ENCODE data around the gene PTPRG.
"Not testable (repeated sequence)": the region's sequence is repeated elsewhere in the genome, so short reads cannot be mapped to it uniquely, and the experiment has no call there.

PTPRG gene

DNA sequence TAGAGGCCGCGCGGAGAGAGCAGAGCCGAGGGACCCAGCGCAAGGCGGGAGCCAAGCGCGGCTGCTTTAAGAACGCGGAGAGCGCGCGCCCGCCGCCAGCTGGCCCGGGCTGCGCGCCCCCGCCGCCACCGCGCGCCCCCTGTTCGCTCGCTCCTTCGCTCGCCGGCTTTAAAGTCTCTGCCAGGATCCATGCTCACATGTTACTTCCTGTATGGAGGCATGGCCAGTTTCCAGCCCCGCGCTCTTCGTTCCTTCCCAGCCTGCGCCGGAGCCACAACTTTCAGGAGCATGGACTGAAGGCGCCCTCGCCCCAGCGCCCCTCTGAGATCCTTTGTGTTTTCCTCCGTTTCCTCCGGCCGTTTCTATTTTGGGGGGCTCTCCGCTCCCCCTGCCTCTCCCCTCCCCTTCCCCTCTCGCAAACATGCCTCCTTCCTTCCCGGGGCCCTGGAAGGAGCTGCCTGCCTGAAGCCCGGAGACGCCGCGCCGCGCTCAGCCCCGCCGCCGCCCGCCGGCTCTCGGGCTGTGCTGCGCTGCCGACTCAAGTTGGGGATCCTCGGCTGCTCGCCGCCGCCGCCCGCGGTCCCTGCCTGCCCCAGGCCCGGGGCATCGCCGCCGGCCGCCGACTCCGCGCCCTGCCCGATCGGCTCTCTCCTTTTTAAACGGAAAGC, at the start of gene PTPRG:
Gene PTPRG (plus strand): TSS at position 198 of the 668 bp plus-strand sequence. CDS start 717 bp downstream, outside the sequence.
- no peak for DNase-seq

DNA sequence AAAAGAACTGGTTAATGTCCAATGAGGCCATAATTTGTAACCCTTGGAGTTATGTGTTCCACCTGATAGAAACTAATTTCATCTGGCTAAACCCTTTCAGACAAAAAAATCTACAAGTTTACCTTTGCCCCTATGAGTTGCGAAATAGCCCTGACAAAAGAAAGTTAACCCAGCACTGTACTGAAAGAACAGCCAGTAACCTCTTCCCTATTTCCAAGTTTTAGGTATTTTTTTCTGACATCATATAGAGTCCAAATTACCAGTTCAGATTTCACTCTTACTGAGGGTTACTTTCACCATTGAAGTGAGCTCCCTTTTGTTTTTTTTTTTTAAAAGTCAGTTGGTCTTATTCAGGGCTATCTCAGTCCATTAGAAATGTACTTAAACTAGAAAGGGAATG, 42.8 kb upstream of the PTPRG start:
- no peak for DNase-seq

DNA sequence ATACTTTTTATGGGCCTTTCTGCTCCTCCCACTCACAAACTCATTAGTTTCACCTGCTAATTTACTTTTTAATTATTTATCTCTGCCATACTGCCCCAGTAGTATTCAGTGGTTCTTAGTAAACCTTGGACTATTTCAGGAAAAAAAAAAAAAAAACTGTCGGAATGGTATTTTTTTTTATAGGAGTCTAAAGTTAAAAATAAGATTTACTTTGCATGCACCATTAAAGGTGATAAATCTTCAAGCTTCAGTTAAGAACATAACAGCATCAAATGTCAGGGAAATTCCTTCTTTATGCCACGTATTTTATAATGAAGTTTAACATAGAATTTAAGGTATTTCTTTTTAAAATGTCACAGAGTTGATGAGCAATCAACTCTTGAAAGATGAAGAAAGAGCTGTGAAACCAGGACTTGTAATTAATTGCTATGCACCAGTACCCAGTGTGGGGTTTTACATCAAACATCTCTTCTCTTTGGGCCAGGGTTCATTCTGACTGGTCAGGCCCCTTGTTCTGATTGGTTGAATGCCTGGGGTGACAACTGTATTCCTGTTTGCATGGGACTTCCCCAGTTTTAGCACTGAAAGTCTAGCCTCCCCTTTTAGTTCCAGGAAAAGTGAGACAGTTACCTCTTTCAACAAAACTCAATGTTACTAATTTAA, 40.3 kb upstream of the PTPRG start:
- no peak for DNase-seq

DNA sequence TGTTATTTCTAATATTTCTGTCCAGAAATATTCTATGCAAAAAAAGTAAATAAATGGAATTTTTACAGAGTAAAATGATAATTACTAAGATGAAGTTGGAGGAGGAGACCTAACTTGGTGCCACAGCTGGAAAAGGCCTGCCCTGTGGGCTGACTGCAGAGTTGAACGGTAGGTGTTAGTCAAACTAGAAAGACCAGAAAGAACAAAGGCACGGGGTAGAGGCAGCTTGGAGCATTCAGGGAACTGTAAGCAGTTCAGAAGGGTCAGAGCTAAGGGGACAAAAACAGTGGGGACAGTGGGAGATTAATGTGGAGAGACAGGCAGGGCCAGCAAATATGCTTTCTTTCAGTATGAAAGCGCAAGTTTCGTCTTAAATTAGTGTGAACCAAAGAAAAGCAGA, 39.3 kb upstream of the PTPRG start:
- DNase-seq: no peak

DNA sequence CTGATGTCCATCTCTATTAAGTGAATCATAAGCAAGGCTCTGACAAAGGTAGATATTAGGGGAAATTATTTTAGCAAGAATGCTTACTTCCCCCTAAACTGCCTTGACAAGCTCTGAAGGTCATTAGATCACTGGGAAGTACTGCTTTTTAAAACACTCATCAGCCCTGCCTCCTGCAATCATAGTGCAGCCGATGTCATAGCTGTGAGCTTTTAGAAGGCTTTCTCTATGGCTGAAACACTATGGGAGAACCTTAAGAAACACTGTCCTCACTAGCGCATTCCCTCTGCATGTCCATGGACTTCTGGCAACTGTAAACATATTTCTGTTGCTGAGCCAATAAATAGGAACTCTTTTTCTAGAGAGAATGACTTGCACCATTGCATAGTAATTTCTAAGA, 38.7 kb upstream of the PTPRG start:
- DNase-seq: no peak

DNA sequence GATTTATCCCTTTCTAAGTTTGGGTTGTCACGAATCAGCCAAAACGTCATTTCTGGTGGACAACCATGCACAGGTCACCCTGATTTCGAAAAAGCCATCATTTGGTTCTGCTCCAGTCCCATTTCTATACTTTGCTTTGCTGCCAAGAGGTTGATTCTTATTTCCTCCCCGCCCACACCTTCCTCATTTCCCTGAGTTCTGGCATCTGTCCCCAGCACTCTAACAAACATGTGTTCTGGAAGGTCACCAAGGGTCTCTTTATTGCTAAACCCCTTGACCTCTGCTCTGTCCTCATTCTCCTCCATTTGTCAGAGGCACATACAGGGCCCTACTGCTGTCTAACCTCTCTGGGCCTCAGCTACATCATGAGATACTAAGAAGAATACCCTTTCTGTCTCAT, 36.4 kb upstream of the PTPRG start:
- DNase-seq: no peak

DNA sequence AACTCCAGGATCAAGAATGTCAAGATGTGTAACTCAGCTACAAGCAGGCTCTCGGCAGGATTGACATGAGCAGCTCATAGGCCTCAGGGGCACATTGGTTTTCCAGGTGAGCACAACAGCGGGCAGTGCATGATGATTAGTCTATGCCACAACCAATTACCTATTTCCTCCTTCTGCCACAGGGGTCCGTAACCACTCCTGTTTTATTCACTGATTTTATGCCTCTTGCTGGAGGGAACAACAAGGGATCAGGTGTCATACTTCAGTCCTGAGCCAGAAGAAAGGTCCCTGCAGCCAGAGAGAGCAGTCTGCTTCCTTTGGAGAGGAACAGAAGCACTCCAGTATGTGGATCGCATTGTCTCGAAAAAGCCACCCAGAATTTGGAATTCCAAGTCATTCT, 35.1 kb upstream of the PTPRG start:
- peak; percentile 38 for DNase-seq

DNA sequence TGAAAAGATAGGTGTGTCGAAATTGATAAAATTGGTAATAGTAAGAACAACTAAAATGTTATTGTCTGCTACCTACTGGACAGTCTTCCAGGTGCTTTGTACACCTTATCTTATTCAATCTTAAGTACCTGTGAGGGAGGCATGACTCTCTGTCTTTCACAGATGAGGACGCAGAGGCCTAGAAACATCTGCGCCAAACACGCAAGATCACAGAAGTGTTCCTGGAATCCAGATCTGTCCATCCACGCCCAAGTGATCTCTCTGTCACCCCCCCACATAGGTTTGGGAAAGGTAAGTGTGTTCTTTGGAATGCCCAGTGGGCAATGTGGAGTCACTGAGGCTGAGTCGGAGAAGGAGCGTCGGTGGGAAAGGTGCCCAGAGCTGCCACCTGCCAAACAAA, 34.4 kb upstream of the PTPRG start:
- DNase-seq: no peak

DNA sequence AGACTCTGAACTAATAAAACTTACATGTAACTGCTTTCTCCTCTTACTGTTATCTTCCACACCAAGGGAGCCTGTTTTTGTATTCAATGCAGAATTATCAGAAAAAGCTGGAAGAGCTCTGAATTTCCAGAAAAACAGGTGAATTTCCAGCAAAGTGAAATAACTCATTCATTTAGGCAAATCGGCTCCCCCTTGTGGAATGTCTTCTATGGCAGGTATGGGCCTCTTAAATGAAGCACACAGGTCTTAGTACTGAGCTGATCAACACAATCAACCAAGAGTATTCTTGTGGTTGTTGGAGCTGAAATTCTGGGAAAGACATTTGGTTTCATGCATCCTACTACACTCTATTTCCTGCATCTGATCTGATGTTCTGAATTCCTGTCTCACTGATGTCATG, 31.0 kb upstream of the PTPRG start:
- DNase-seq: no peak

DNA sequence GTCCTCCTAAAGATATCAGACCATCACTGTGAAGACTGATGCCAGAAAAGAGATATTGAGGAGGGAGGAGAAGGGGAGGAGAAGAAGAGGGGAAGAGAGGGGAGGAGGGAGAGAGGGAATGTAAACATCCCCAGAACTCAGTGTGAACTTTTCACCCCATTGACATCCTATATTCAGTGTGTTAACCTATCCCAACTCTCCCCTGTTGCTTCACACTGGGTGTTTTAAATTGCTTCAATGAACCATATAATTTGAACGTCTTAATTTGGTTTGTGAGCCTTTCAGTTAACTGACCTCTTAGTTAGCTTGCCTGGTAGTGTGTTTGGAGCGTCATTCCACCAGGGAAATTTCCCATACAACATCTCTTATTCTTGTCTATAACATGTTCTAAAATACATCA, 29.8 kb upstream of the PTPRG start:
- no peak for DNase-seq

DNA sequence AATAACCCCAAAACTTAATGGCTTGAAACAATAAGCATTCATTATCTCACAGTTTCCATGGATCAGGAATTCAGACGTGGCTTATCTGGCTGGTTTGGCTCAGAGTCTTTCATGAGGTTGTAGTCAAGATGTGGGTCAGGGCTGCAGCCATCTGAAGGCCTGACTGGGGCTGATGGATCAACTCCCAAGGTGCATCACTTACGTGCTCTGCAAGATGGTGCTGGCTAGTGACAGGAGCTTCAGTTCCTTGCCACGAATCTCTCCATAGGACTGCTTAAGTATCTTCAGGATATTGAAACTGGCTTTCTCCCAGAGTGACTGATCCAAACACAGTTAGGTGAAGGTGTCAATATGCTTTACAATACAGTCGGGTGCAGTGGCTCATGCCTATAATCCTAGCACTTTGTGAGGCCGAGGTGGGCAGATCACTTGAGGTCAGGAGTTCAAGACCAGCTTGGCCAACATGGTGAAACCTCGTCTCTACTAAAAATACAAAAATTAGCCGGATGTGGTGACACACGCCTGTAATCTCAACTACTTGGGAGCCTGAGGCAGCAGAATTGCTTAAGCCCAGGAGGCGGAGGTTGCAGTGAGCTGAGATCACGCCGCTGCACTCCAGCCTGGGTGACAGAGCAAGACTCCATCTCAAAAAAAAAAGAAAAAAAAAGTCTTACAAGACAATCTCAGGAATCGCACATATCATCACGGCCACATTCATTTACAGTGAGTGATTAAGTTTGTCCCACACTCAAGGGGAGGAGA, 28.5 kb upstream of the PTPRG start:
- no peak for DNase-seq

DNA sequence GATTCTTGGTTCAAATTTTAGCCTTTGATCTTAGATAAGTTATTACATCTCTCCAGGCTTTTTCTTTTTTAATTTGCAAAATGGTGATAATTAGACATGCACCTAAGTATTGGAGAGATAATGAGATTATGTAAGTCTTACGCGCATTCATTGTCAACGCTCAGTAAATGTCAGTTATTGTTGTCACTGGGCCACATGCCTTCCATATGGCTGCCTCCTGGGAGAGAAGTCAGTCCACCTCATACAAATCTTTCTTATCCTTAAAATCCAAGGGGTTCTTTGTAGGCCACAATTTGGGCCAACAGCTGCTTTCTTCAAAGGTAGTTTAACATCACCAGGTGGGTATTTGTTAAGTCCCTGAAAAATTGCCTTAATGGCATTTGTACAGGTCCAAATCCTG, 25.5 kb upstream of the PTPRG start:
- no peak for DNase-seq

DNA sequence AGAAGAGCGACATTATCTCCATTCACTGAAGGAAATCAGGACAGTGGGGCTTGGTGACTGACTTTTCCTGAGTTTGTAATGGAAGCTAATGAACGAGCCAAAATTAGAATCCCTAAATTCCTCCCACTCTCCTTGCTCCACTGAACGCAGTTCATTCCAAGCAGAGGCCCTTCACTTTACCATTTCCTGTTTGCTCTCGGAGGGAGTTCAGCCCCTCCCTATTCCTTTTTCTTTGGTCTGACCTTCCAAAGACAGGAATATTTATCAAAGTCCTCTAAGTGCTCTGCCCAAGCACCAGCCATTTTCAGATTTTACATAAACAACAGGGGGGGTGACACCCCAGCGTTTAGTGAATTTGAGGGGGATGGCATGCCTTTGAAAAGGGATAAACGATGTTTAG, 24.0 kb upstream of the PTPRG start:
- DNase-seq: no peak

DNA sequence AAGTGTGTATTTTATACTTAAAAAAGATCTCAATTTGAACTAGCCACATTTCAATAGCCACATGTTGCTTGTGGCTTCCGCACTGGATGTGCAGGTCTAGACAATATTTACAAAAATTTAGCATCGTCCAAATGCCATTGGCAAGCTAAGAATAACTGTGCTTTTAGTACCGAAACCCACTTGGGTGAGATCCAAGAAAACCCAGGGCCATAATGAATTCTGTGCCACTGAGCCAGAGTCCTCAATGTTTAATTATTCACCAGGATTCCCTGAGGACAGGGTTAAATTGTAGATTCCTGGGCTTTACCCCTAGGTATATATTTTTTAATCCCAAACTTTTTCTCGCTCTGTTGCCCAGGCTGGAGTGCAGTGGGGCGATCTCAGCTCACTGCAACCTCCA, 22.9 kb upstream of the PTPRG start:
- DNase-seq: no peak

DNA sequence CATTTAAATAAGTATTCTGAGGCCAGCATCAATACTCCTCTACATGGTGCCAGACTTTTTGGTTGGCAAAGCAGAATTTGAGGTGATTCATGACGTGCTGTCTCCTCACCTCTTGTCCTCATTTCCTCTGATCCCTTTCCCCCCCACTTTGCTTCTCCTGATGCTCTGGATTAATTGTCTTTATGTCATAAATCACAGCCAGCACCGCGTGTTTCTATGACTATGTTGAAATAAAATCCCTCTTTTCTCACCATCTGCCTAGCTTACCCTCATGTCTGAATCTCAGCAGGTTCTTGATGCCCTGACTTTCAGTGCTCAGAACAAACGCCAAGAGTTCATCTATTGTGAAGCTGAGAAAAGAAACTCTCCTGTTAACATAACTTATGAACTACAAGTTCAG, 19.7 kb upstream of the PTPRG start:
- no peak for DNase-seq

DNA sequence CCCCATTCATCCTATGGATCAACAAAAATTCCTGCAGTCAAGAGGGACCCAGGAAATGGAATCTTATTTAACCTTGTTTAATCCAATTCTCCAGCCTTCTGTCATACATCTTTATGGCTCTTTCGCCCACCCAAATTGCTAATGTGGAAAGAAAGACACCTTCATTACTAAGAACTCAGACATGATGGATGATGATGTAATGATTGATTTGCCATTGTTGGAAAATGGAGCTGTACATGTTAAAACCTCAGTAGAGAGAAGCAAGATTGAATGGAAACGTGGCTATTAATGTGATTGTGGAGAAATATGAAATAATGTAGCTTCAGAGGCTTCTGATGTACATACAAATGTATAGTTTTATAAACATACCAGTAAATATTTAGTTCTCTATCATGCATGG, 15.7 kb upstream of the PTPRG start:
- DNase-seq: no peak

DNA sequence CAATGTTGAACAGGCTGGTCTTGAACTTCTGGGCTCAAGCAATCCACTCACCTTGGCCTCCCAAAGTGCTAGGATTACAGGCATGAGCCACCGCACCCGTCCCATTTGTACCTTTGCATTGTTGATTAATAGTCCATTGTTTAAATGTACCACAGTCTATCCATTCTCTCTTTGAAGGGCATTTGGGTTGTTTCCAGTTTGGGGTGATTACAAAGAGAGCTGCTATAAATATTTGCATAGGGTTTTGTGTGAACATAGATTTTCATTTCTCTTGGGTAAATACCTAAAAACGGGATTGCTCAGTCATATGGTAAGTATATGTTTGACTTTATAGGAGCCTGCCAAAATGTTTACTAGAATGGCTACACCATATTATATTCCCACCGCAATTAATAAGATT, 13.7 kb upstream of the PTPRG start:
- DNase-seq: no peak

DNA sequence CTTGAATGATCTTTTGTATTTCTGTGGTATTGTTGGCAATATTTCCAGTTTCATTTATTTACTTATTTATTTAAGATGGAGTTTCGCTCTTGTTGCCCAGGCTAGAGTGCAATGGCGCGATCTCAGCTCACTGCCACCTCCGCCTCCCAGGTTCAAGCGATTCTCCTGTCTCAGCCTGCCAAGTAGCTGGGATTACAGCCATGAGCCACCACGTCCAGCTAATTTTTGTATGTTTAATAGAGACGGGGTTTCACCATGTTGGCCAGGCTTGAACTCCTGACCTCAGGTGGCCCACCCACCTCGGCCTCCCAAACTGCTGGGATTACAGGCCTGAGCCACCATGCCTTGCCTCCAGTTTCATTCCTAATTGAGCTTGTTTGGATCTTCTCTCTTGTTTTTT, 8.7 kb upstream of the PTPRG start:
- not testable (repeated sequence) for DNase-seq

DNA sequence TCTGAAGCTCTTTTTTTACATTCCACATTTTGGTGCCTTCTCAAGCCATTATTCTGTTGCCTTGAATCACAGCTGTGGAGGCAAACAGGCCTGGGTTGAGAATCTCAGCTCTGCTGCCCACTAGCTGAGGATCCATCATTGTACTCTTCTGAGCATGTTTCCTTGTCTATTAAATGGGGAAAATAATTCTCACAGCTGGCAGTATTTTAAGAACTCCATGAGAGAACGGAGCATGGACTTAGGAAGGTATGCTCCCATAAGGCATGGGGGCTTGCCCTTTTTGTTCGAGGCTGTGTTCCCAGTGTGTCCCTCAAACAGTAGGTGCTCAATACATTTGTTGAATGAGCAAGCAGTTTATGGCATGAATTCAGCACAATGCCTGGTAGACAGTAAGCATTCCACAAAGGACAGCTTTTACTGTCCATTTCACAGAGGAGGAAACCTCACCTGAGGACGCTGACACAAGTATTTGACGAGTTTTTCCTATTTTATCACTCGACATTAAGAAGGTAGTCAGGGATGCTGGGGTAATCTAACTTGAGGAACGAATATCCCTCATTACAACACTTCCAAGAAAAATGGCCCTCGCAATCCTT, 2.1 kb upstream of the PTPRG start:
- no peak for DNase-seq

DNA sequence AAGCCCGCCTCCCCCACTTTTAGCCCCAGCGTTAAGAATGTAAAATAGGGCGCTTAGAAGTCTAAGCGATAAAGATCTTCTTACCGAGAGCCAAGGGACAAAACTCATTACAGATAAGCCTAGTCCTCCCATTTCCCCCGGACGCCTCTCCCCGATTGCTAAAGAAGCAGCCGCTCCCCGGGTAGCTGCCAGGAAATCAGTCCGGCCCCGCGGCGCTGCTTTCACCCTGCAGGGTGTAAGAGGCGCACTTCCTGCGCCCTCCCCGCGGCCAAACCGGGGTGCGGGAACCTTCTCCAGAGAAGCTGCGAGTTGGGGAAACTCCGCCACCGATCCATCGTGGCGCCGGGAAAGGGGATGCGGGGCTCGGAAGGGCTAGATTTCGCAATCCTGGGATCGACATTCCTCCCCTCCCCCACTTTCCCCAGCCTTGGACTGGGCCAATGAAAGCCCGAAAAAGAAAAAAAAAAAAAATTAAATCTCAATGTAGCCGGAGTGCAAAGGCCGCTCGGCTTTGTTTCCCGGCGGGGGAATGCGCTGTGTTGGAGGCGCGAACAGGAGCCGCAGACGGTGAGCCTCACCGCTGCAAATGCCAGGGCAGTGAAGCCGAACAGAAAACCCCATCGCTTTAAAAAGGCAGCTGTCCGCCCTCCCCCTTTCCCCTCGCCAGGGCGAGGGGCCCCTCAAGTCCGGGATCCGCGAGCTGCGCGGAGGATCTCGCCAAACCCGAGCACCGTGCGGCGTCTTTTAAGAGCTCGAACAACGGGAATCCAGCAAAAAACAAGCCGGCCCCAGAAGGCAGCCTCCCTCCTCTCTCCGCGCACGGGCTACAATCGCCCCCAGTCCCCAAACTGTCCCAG, 626 bp upstream of the PTPRG start:
- no peak for DNase-seq

DNA sequence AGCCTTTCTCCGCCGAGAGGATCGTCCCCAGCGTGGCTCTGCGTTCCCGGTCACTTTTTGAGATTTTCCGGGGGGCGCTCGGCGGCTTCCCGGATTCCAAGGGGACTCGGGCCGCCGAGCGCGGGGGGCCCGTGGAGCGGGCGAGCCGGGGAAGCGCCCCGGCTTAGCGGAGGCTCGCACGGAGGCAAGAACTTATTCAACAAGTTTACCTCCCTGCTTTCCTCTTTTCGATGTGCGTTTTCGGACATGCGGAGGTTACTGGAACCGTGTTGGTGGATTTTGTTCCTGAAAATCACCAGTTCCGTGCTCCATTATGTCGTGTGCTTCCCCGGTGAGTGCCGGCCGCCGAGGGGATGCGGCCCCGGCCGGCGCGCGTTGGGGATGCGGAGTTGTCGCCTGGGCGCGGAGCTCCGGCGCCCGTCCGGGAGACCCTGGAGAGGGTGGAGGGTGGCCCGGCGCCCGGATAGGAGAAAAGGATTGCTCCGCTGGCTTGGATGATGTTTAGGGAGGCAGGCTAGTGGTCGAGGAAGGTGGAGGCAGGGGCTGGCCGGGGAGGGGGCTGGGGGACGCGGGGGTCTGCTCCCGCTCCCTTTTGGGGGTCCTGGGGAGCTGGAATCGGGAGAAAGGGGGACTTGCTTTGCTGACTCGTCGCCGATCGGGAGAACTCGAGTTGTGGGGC, 810 bp downstream of the PTPRG start:
- DNase-seq: no peak

DNA sequence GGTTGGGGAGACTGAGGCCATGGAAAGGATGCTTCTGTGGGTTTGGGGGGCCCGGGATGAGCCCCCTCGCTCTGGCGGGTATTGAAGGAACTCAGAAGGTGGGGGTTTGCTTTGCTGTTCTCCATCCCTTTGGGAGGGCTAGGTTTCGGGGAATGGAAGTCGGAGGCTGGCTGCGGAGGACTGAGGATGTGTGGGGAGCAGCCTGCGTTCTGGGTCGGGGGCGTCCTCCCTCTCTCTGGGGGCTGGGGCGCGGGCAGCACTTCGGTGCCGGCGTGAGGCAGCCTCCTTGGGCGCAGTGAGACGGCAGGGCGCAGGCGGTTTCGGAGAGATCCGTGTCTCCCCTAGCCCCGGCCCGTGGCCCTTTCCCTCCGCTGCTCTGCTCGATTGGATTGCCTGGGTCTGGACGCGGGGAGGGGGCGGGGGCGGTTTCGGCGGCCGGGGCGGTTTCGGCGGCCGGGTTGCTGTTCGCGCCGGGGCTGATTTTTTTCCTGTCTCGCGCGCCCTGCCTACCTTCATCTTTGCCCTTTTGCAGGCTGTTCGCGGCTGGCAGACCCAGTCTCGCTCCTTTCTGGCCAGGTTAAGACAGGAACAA, 1.4 kb downstream of the PTPRG start:
- DNase-seq: no peak

Data from NCI-H187 treated with DMSO at 0.1 percent for 48 hours (cell line).